ENCODE measurements around the gene OR2C1. TPM values are rescaled to one million over a fixed set of nuclear protein-coding genes. Genes with fewer than 3 reads are reported as not detected.
A peak's percentile ranks its signal among the peaks of the same experiment; 100 is the strongest.

Gene OR2C1
- total RNA-seq, 1 experiment from 2014 or later, result not detected

- peaks cover 11% of the 10 kb centered on the region for H3K9me3 Mint-ChIP-seq
These were observed 44.7 kb downstream of the OR2C1 start for GRCh38 chr16:3400446-3400778.

GRCh38 chr16:3400779-3401688 is 45.3 kb downstream of the OR2C1 start, which contains the start of the genes ZNF174 and ZSCAN32:
TSS of gene ZNF174 (plus strand) at chr16:3401215. CDS start at chr16:3402005, 790 bp downstream.
TSS of gene ZSCAN32 (minus strand) at chr16:3401004. CDS start at chr16:3397557, 3,447 bp downstream.
- POLR2A ChIA-PET, result interaction anchor here (0.6 to 2.1 kb wide), 7 partner anchors 43 to 118 kb away, joined by 3 to 11 read pairs (median 4); partner anchors contain the start of genes CLUAP1, NAA60, TIGD7 and ZNF263
- Mint-ChIP-seq H3K4me1 (peaks cover 8% of the 10 kb centered on the region), H3K27ac (peak within 1 kb of the TSS; percentile 78; the same call in 1 of the 2 replicates), H3K9me3 (peaks cover 17% of the 10 kb centered on the region), H3K36me3 (peaks cover 52% of the 10 kb centered on the region), H3K4me3 (peak within 1 kb of the TSS; percentile 95), H3K27me3 (ENCODE audit: low read depth) (no peaks in the 10 kb centered on the region)
- ATAC-seq, result peak; percentile 99
- CTCF ChIA-PET, result interaction anchor here (0.6 to 2.8 kb wide), 13 partner anchors 8 to 227 kb away, joined by 3 to 13 read pairs (median 3); partner anchors contain the start of genes CLUAP1, NAA60 and ZNF597
- DNase-seq (ENCODE audit: low spot score), result peak; percentile 99
- 0 out of 2 replicates have a peak, but pooled peaks have one; percentile 10 for TF ChIP-seq PRDM15 (CRISPR knock-in tag; IDR thresholded peaks at IDR 0.05)
- TF ChIP-seq, protein P1, sequence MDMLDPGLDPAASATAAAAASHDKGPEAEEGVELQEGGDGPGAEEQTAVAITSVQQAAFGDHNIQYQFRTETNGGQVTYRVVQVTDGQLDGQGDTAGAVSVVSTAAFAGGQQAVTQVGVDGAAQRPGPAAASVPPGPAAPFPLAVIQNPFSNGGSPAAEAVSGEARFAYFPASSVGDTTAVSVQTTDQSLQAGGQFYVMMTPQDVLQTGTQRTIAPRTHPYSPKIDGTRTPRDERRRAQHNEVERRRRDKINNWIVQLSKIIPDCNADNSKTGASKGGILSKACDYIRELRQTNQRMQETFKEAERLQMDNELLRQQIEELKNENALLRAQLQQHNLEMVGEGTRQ (CRISPR knock-in tag; IDR thresholded peaks at IDR 0.05), result no peak; the same call in 1 of the 2 replicates
- no peak for TF ChIP-seq NFE2L1 (CRISPR knock-in tag; IDR thresholded peaks at IDR 0.05)
- peak; percentile 85; the same call in 1 of the 2 replicates for TF ChIP-seq SMAD3 (CRISPR knock-in tag; IDR thresholded peaks at IDR 0.05; ENCODE audit: borderline replicate concordance)
- TF ChIP-seq NR2C2 (CRISPR knock-in tag; IDR thresholded peaks at IDR 0.05), result no peak
- TF ChIP-seq AR (CRISPR knock-in tag; IDR thresholded peaks at IDR 0.05), result no peak
- TF ChIP-seq NR3C1 (CRISPR knock-in tag; conservative IDR thresholded peaks at IDR 0.05; ENCODE audit: low read depth), result no peak
- no peak for TF ChIP-seq STAT6 (CRISPR knock-in tag; conservative IDR thresholded peaks at IDR 0.05; ENCODE audit: low read depth)

More at GRCh38 chr16:3400446-3400778, 44.7 kb downstream of the OR2C1 start:
- Mint-ChIP-seq H3K27ac (peak overlapping the region; percentile 78; the same call in 1 of the 2 replicates), H3K4me3 (peak overlapping the region; percentile 95), H3K36me3 (peaks cover 50% of the 10 kb centered on the region), H3K4me1 (peaks cover 8% of the 10 kb centered on the region), H3K27me3 (ENCODE audit: low read depth) (no peaks in the 10 kb centered on the region)
- ChIA-PET POLR2A (interaction anchor here (1.0 to 2.1 kb wide), 5 partner anchors 43 to 118 kb away, joined by 3 to 11 read pairs (median 4); partner anchors contain the start of genes CLUAP1, NAA60, TIGD7 and ZNF263), CTCF (interaction anchor here (0.6 to 2.8 kb wide), 10 partner anchors 44 to 218 kb away, joined by 3 to 13 read pairs (median 4); partner anchors contain the start of genes CLUAP1, NAA60 and ZNF597)
- TF ChIP-seq ARID4B (CRISPR knock-in tag; IDR thresholded peaks at IDR 0.05; ENCODE audit: borderline replicate concordance) (no peak), ZNF232 (CRISPR knock-in tag; IDR thresholded peaks at IDR 0.05) (0 out of 2 replicates have a peak, but pooled peaks have one; percentile 11)
- no peak for ATAC-seq
- no peak for DNase-seq (ENCODE audit: low spot score)

Data from WTC11 (cell line).